Loucy (cell line): ENCODE results near the gene CGA.

Experiments used
- CTCF ChIP-seq: fragments of 200-600 bp; sonication (generic); conservative IDR thresholded peaks from 2 replicates; pipeline ENCODE4 v1.5.1; 2014; ENCODE audit warnings: mild to moderate bottlenecking, antibody characterized with exemption, low read length
- EZH2phosphoT487 ChIP-seq: fragments of 200-600 bp; IDR thresholded peaks from 2 replicates; pipeline ENCODE4 v1.6.1; 2018; ENCODE audit warnings: antibody characterized with exemption, mild to moderate bottlenecking, moderate library complexity, borderline replicate concordance

GRCh38 chr6:87094576-87094975, 330 bp downstream of the CGA start:
- TF ChIP-seq CTCF (no peak), EZH2phosphoT487 (no peak)
